ENCODE data around the gene RBBP5.

The RBBP5 gene

GRCh38 chr1:205088341-205088740, 33.4 kb downstream of the RBBP5 start (continued):
- no peak for TF ChIP-seq TSHZ2 (CRISPR knock-in tag; IDR thresholded peaks at IDR 0.05)
- no peak for TF ChIP-seq ARNTL (CRISPR knock-in tag; IDR thresholded peaks at IDR 0.05; ENCODE audit: borderline replicate concordance, low read depth)
- TF ChIP-seq TCF4 (CRISPR knock-in tag; IDR thresholded peaks at IDR 0.05; ENCODE audit: borderline replicate concordance): no peak
- TF ChIP-seq ZFP3 (CRISPR knock-in tag; IDR thresholded peaks at IDR 0.05): no peak
- no peak for TF ChIP-seq BACH2 (CRISPR knock-in tag; IDR thresholded peaks at IDR 0.05; ENCODE audit: borderline replicate concordance)
- TF ChIP-seq, protein P1, sequence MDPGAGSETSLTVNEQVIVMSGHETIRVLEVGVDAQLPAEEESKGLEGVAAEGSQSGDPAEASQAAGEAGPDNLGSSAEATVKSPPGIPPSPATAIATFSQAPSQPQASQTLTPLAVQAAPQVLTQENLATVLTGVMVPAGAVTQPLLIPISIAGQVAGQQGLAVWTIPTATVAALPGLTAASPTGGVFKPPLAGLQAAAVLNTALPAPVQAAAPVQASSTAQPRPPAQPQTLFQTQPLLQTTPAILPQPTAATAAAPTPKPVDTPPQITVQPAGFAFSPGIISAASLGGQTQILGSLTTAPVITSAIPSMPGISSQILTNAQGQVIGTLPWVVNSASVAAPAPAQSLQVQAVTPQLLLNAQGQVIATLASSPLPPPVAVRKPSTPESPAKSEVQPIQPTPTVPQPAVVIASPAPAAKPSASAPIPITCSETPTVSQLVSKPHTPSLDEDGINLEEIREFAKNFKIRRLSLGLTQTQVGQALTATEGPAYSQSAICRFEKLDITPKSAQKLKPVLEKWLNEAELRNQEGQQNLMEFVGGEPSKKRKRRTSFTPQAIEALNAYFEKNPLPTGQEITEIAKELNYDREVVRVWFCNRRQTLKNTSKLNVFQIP (CRISPR knock-in tag; IDR thresholded peaks at IDR 0.05; ENCODE audit: borderline replicate concordance, low read depth): no peak
- TF ChIP-seq PPARA (CRISPR knock-in tag; IDR thresholded peaks at IDR 0.05; ENCODE audit: borderline replicate concordance): no peak
- TF ChIP-seq ISL1 (CRISPR knock-in tag; IDR thresholded peaks at IDR 0.05): no peak
- TF ChIP-seq ZFP30 (CRISPR knock-in tag; IDR thresholded peaks at IDR 0.05): no peak
- no peak for TF ChIP-seq ZNF565 (CRISPR knock-in tag; conservative IDR thresholded peaks at IDR 0.05; ENCODE audit: low read depth)
- no peak for TF ChIP-seq ZC3H10 (CRISPR knock-in tag; IDR thresholded peaks at IDR 0.05)

- ATAC-seq: no peak
- no peak for TF ChIP-seq SNAI2 (CRISPR knock-in tag; IDR thresholded peaks at IDR 0.05)
- no peak for TF ChIP-seq ZFP30 (CRISPR knock-in tag; IDR thresholded peaks at IDR 0.05)
- TF ChIP-seq ZFP3 (CRISPR knock-in tag; IDR thresholded peaks at IDR 0.05): no peak
- TF ChIP-seq, protein P1 (CRISPR knock-in tag; IDR thresholded peaks at IDR 0.05; ENCODE audit: borderline replicate concordance, low read depth): no peak
- no peak for TF ChIP-seq ZNF70 (CRISPR knock-in tag; IDR thresholded peaks at IDR 0.05)
- TF ChIP-seq RARB (CRISPR knock-in tag; IDR thresholded peaks at IDR 0.05): no peak
- no peak for TF ChIP-seq OSR1 (CRISPR knock-in tag; IDR thresholded peaks at IDR 0.05)
- no peak for TF ChIP-seq TOX (CRISPR knock-in tag; IDR thresholded peaks at IDR 0.05; ENCODE audit: borderline replicate concordance)
- TF ChIP-seq, protein P2, sequence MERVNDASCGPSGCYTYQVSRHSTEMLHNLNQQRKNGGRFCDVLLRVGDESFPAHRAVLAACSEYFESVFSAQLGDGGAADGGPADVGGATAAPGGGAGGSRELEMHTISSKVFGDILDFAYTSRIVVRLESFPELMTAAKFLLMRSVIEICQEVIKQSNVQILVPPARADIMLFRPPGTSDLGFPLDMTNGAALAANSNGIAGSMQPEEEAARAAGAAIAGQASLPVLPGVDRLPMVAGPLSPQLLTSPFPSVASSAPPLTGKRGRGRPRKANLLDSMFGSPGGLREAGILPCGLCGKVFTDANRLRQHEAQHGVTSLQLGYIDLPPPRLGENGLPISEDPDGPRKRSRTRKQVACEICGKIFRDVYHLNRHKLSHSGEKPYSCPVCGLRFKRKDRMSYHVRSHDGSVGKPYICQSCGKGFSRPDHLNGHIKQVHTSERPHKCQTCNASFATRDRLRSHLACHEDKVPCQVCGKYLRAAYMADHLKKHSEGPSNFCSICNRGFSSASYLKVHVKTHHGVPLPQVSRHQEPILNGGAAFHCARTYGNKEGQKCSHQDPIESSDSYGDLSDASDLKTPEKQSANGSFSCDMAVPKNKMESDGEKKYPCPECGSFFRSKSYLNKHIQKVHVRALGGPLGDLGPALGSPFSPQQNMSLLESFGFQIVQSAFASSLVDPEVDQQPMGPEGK (CRISPR knock-in tag; IDR thresholded peaks at IDR 0.05; ENCODE audit: borderline replicate concordance): no peak
- no peak for TF ChIP-seq ZC3H10 (CRISPR knock-in tag; IDR thresholded peaks at IDR 0.05)
- TF ChIP-seq, protein P3, sequence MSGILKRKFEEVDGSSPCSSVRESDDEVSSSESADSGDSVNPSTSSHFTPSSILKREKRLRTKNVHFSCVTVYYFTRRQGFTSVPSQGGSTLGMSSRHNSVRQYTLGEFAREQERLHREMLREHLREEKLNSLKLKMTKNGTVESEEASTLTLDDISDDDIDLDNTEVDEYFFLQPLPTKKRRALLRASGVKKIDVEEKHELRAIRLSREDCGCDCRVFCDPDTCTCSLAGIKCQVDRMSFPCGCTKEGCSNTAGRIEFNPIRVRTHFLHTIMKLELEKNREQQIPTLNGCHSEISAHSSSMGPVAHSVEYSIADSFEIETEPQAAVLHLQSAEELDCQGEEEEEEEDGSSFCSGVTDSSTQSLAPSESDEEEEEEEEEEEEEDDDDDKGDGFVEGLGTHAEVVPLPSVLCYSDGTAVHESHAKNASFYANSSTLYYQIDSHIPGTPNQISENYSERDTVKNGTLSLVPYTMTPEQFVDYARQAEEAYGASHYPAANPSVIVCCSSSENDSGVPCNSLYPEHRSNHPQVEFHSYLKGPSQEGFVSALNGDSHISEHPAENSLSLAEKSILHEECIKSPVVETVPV (CRISPR knock-in tag; IDR thresholded peaks at IDR 0.05): no peak
- no peak for TF ChIP-seq TCF4 (CRISPR knock-in tag; IDR thresholded peaks at IDR 0.05; ENCODE audit: borderline replicate concordance)
- TF ChIP-seq ESRRG (CRISPR knock-in tag; IDR thresholded peaks at IDR 0.05): no peak
- TF ChIP-seq BACH2 (CRISPR knock-in tag; IDR thresholded peaks at IDR 0.05; ENCODE audit: borderline replicate concordance): no peak
- no peak for TF ChIP-seq TSHZ2 (CRISPR knock-in tag; IDR thresholded peaks at IDR 0.05)
- no peak for TF ChIP-seq ISL1 (CRISPR knock-in tag; IDR thresholded peaks at IDR 0.05)
- no peak for TF ChIP-seq CREB5 (CRISPR knock-in tag; IDR thresholded peaks at IDR 0.05; ENCODE audit: low read depth)
- no peak for TF ChIP-seq ZNF565 (CRISPR knock-in tag; conservative IDR thresholded peaks at IDR 0.05; ENCODE audit: low read depth)
- TF ChIP-seq GLIS3 (CRISPR knock-in tag; IDR thresholded peaks at IDR 0.05): no peak
- TF ChIP-seq PPARA (CRISPR knock-in tag; IDR thresholded peaks at IDR 0.05; ENCODE audit: borderline replicate concordance): no peak
Measured at GRCh38 chr1:205084360-205084759, 37.4 kb downstream of the RBBP5 start, which contains the start of gene TMEM81. Gene TMEM81, minus strand, starts transcription at chr1:205084460. Its CDS starts 140 bp downstream, at chr1:205084320.

Data from SK-N-SH treated with all-trans-retinoic acid at 6 μM for 48 hours (cell line).